G401 (cell line): Measurements from ENCODE around the gene YWHAQ. TPM values are rescaled to one million over a fixed set of nuclear protein-coding genes. Genes with fewer than 3 reads are reported as not detected.

Experiments used
- DNase-seq: peaks from one replicate; pipeline ENCODE4 v3.0.0-alpha.2; 2015; ENCODE audit warnings: low spot score
- in situ Hi-C: cut with HindIII; loops from 2 replicates; pipeline ENCODE4 v1.10.0; 2016; ENCODE audit warnings: low sequenced_read_pairs, mixed read lengths
- total RNA-seq: library from RNA; depleted of rRNA; stranded (reverse); fragments of >200 nt; shearing (Covaris generic); gene quantifications from 2 replicates; pipeline ENCODE4 v1.2.3, GENCODE V29; 2014; rRNA removed

The YWHAQ gene
- total RNA-seq = 426 and 560 TPM in 2 replicates

DNA sequence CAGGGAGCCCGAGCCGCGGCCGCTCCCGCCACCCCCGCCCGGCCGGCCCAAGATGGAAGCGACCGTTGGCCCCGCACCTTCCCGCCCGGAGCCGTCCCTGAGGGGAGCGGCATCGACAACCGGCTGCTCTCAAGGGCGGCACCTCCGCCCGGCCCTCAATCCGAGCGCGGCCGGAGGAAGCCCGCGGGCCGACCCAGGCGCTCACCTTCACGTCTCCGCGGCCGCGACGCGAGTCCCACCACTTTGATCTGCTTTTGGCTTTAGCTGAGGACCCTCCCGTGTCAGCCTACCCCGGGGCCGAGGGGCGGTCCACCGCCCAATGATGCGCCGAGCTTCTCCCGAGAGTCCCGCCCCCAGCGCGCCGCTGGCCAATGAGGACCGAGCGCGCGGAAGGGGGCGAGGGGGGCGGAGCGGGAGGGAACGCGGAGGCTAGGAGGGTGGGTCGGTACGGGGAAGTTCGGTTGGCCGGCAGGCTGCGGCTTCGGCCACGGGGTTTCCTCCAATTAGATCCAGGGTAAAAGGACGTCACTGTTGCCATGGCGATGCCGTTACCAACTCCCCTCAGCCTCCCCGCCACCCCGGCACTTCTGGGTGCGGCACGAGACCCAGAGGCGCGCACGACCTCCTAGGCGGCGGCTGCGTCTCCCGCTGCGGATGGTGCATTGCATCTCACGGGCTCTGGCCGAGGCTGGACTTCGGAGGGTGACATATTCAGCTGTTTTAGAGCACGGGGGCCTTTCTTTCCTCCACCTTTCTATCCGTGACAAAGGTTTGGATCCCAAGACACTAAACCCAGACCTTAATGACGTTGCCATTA lies at the start of gene YWHAQ:
YWHAQ (minus strand) TSS at position 262 of the 817 bp plus-strand sequence. CDS start 545 bp downstream, outside the sequence.
- in situ Hi-C loops = no loop called here
- DNase-seq = peak; percentile 100

DNA sequence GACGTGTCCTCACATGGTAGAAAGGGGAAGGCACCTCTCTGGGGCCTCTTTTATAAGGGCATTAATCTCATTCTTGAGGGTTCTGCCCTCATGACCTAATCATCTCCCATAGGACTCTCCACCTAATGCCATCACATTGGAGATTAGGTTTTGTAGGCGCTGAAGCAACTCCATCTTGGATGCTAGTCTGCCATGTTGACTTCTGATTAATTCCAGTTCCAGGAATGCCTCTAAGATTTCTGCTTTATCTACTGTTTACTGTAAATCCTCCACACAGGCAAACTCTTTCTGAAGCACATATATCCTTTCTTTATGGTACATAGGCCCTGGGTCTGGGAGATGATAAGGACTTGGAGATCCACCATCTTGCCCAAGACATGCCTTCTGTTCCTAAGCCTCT lies 49.3 kb upstream of the YWHAQ start:
- DNase-seq = no peak
- in situ Hi-C loops = no loop called here

DNA sequence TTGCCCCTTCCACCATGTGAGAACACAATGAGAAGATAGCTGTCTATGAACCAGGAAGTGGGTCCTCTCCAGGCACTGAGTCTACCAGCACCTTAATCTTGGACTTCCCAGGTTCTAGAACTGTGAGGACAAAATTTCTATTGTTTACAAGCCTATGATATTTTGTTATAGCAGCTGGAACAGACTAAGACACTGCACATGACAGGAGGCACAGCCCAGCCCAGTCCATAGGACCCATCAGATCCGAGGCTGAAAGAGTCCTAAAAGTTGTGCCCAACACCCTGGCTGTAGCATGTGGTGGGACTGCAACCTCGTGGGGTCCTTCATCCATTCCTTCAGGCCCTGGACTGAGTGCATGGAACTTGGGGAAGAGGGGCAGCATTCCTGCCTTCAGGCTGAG lies 48.4 kb upstream of the YWHAQ start:
- in situ Hi-C loops = no loop called here
- DNase-seq = no peak

DNA sequence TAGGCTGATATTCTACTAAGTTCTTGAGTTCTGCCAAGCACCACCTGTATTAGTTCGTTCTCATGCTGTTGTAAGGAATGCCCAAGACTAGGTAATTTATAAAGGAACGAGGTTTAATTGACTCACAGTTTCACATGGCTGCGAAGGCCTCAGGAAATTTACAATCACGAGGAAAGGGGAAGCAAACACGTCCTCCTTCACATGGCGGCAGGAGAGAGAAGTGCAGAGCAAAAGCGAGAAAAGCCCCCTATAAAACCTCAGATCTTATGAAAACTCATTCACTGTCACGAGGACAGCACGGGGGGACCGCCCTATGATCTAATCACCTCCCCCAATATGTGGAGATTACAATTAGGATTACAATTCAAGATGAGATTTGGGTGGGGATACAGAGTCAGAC lies 47.7 kb upstream of the YWHAQ start:
- in situ Hi-C loops = no loop called here

DNA sequence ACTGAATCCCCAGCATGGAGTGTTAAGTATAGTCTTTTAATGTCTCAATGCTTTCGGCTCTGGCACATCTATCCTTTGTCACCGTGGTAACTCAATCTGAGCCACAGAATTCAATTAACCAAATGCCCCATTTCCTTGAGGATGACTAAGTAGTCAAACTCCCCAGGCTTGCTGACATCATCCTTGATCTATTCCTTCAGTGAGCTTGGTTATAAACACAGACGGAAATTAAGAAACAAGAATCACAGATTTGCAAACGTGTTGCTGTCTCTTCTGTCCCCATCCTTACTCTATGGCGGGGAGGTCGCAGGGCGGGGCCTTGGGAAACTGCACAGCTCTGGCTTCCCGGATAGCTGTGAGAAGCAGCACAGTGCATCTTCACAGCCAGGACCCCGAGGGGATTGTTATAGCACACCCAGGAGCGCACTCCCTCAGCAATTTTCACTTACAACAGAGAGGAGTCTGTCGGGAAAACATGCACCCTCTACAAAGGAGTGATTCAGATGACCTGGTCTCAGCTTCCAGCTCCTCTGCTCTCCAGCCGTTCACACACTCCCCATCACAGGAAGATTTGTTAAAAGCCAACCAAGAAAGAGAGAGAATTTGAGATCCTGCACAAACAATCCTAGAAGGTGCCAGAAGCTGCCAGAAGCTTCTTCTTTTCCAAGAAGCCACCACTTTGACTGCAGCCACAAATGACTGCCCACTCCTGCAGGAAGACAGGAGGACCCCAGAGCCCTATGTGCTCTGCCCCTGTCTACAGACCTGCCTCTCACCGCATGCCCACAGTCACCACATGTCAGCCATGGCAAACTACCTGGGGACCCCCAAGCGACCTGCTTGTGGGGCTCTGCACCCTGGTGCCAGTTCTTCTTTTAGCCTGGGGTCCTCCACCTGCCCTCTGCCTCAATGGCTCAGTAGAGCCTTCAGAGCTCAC lies 44.9 kb upstream of the YWHAQ start:
- peak; percentile 43 for DNase-seq
- in situ Hi-C loops = no loop called here

More for the DNA sequence above, 47.7 kb upstream of the YWHAQ start:
- no peak for DNase-seq

GRCh38 chr2:9674891-9675414 lies 44.2 kb upstream of the YWHAQ start:
- in situ Hi-C loops = no loop called here
- no peak for DNase-seq

DNA sequence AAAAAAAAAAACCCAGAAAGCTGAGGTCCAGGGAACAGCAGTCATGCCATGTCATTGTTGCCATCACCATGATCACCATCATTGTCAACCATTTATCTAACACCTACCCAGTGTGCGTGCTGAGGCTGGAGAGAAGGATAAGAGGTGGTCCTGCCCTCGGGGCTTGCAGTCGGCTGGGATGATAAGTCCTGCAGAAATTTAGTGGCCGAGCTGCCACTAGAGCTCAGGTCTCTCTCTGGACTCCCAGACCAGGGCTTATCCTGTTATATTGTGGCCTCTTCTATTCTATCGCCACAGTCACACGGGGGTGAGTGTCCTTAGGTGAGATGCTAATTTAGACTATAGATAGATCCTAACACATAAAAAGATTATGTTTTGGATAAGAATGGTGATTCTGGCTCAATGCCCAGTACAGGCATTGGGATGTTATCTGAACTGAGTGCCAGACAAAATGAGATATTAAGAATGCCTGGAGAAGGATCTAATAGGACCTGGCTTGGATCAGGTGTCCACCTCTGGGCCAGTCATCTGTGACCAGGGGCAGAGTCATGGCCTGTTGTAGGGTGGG lies 43.2 kb upstream of the YWHAQ start:
- in situ Hi-C loops = no loop called here
- DNase-seq = no peak

- in situ Hi-C loops = no loop called here
- no peak for DNase-seq
Measured at GRCh38 chr2:9668687-9669345, 38.0 kb upstream of the YWHAQ start.

DNA sequence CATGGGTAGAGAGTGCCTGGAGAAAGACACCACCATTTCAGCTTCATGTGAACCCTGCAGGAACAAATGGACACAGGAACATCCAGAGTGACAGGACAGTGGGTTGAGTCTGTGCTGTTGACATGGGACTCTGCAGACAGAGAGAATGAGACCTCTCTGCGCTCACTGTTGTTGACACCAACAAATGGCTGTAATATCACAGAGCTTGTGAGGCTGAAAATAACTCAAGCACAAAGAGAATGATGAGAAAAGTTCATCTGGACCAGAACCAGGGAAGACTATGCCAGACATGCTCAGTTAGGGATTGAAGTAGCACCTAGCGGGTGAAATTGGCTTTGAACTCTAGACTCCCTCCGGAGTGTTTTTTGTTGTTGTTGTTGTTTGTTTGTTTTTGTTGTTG lies 37.0 kb upstream of the YWHAQ start:
- in situ Hi-C loops = no loop called here

DNA sequence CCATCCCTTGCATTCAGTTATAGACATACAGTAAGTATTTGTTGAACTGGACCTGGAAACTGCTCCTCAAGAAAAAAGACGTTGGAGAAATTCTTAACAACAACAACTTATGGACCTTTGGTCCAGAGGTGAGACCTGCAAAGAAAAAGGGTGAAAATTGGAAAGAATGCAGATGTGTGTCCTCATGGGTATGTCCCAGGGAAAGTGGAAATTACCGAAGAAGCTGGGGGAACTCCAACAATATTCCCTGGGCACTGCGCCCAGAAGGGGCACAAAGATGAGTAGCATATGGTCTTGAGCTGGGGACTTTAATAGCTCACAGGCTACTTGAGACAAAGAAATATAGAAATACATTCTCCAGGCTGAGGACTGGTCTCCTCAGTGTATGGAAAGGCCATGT lies 35.5 kb upstream of the YWHAQ start:
- DNase-seq = no peak
- in situ Hi-C loops = no loop called here

More for the DNA sequence above, 37.0 kb upstream of the YWHAQ start:
- DNase-seq = no peak

DNA sequence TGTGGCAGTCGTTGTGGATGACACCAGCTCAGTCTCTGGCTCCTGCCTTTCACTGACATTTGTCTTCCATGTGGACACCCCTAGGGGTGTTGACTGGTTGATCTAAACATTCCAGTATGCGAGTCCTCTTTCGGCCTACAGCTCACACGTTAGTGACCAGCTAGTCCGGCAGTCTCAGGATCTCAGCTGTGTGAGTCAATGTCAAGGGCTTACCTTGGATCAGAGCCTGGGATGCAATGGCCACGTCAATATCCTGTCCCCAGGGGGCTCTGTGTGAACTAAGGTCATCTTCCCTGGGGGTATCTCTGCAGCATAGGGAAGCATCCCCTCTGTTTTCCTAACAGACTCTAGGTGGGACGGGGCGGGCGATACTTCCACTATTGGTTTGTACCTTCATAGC lies 35.1 kb upstream of the YWHAQ start:
- in situ Hi-C loops = no loop called here
- DNase-seq = no peak

DNA sequence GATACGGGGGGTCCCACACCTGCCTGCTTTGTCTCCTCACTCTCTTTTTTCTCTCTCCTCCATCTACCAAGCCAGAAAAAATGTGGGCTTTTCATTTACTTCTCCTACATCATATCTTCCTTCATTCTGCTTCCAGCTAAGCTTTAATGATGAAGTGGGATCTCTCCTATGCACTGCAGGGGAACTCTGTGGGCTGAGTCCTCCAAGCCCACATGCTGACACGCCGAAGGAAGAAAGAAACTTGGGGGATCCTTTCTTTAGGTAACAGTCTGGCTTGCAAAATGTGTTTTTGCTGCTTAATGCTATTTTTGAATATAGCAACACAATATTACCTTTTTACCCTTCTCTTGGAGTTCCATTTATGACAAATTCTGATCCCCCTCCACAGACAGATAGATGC lies 33.6 kb upstream of the YWHAQ start:
- in situ Hi-C loops = loop anchor here (5.0 kb wide), 1 partner anchor 37 kb away; no protein-coding TSS in a partner anchor
- DNase-seq = no peak

DNA sequence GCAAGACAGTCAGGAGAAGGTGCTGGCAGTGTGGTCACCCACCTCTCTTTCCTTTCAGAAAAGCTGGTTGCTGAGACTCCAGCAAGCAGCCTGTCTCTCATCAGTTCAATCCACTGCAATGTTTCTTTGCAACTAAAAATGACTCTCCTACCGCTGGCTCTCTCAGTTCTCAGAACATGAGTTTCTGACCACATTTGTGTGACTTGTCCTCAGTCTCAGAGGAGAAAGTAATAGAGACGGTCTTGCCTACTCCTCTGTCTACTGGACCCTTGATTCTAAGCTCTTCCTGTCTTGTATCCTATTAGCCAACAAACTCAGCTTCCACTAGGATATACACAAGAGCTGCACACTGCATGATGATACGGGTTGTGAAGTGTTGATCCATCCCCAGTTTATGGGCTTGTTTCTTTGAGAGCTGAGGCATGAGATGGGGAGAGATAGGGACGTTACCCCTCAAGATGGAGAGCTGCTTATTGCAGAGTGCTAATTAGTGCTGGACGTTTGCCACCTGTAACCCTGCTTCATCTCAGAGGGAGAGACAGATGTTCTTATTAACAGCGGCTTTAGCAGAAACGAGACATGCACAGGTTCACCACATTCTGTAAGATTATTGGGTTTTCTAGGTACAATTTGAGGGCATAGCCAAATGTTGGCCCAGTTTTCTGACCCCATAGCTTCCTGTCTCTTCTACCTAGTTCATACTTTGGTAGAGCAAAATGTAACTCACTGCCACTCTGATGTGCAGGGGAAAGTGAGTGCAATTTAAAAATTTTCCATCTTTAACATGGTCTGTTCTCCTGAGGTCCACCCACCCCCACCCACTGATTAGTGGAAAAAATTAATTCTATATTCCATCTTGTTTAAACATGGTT lies 32.4 kb upstream of the YWHAQ start:
- in situ Hi-C loops = loop anchor here (5.0 kb wide), 1 partner anchor 36 kb away; no protein-coding TSS in a partner anchor
- DNase-seq = no peak

- in situ Hi-C loops = loop anchor here (5.0 kb wide), 1 partner anchor 34 kb away; no protein-coding TSS in a partner anchor
- DNase-seq = no peak
Measured at GRCh38 chr2:9661261-9661660, 30.5 kb upstream of the YWHAQ start.

DNA sequence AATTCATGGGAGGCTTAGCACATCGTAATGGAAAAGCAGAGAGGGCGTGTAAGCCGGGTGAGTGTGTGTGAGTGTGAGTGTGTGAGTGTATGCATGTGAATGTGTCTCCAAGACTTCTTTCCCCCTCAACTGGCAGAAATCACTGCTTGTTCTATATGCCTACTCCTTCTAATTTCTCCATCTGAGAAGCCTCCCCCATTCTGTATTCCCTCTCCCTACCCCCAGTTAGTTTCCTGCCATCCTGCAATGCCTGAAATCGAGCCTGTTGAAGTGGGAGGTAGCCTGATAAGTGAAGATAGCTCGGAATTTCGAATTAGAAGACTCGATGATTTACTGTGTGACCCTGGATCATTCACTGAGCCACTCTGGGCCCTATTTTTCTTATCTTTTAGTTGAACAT lies 30.0 kb upstream of the YWHAQ start:
- in situ Hi-C loops = loop anchor here (5.0 kb wide), 1 partner anchor 33 kb away; no protein-coding TSS in a partner anchor
- DNase-seq = no peak

GRCh38 chr2:9660154-9660553 lies 29.4 kb upstream of the YWHAQ start:
- in situ Hi-C loops = loop anchor here (5.0 kb wide), 1 partner anchor 33 kb away; no protein-coding TSS in a partner anchor

DNA sequence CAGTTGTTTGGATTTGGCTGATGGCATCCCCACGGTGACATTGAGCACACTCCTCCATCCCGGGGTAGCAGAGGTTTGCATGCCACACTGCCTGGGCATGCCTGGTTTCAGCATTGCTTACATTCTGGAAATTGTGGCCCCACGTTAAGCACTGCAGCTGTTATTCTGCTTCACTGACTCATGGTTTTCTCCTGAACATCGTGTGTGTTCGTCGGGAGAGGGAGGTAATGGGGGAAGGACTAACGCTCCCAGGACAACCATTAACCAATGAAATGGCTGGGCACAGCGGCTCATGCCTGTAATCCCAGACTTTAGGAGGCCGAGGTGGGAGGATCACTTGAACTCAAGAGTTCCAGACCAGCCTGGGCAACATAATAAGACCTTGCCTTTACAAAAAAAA lies 28.2 kb upstream of the YWHAQ start:
- in situ Hi-C loops = no loop called here
- no peak for DNase-seq

More at GRCh38 chr2:9660154-9660553, 29.4 kb upstream of the YWHAQ start:
- DNase-seq = no peak

GRCh38 chr2:9657731-9658130 lies 26.9 kb upstream of the YWHAQ start:
- in situ Hi-C loops = no loop called here
- no peak for DNase-seq
